Endothelial cell of umbilical vein (primary cell): Measurements from ENCODE around the gene POLR1D. TPM values are rescaled to one million over a fixed set of nuclear protein-coding genes. Genes with fewer than 3 reads are reported as not detected.
A peak's percentile ranks its signal among the peaks of the same experiment; 100 is the strongest.

Experiments
- BruUV-seq: library from RNA; stranded (reverse); fragments of 400-500 nt; replicated peaks from 2 replicates; lab custom pipeline; 2021; lab: Mats Ljungman, UMichigan
- CTCF ChIA-PET: fragments of 300-600, 350-600 bp; sonication (Branson Sonifier 250); formaldehyde crosslinking; loops from one replicate; lab custom pipeline; 2021; ENCODE audit warnings: antibody characterized with exemption, inconsistent platforms; lab: Charles Lee
- POLR2A ChIA-PET: fragments of 300-600, 350-600 bp; sonication (Branson Sonifier 250); formaldehyde crosslinking; loops from one replicate; lab custom pipeline; 2021; ENCODE audit warnings: antibody characterized with exemption, inconsistent platforms; lab: Charles Lee
- DNase-seq: peaks from one replicate; pipeline ENCODE4 v3.0.0-alpha.2; 2011; ENCODE audit warnings: low read depth, low spot score
- FAIRE-seq: peaks from 2 replicates; lab custom pipeline; 2011; peaks lifted over from hg19 to GRCh38; lab: Jason Lieb, UNC
- H2AFZ ChIP-seq: 2 replicates; pipeline ENCODE4 v1.6.0; 2012; ENCODE audit warnings: low read depth, low read length, control low read depth, inconsistent platforms
- H3K27ac ChIP-seq: 2 replicates; pipeline ENCODE4 v1.5.1; 2011; ENCODE audit warnings: low read depth, mild to moderate bottlenecking, control low read depth, low read length, moderate library complexity; ENCODE audit not compliant: insufficient read depth
- H3K27me3 ChIP-seq, 2 experiments: 2 replicates each; pipeline versions ENCODE4 v1.6.0 to v1.6.1; 2011; ENCODE audit warnings: low read length in 2 of 2, mixed read lengths in 1 of 2; ENCODE audit not compliant: control insufficient read depth in 2 of 2, insufficient read depth in 2 of 2
- H3K36me3 ChIP-seq, 2 experiments: 2 replicates in 1 of 2; 3 replicates in 1 of 2; pipeline ENCODE4 v1.5.1; 2011; ENCODE audit warnings: low read length in 2 of 2, mild to moderate bottlenecking in 1 of 2, moderate library complexity in 1 of 2; ENCODE audit not compliant: control insufficient read depth in 2 of 2, insufficient read depth in 2 of 2; ENCODE audit errors: extremely low read depth in 1 of 2
- H3K4me1 ChIP-seq: 3 replicates; pipeline ENCODE4 v1.5.1; 2011; ENCODE audit warnings: mild to moderate bottlenecking, low read length; ENCODE audit not compliant: control insufficient read depth, insufficient read depth; ENCODE audit errors: extremely low read depth
- H3K4me2 ChIP-seq: 2 replicates; pipeline ENCODE4 v1.6.1; 2011; ENCODE audit warnings: low read length, control low read depth, mixed read lengths; ENCODE audit not compliant: insufficient read depth
- H3K4me3 ChIP-seq, 3 experiments: fragments of 200-600 bp in 1 of 3; sonication (generic), shearing (Covaris generic) in 1 of 3; replicated peaks in 1 of 3; 2 replicates each; pipeline ENCODE4 v1.5.1; 2011 to 2016; ENCODE audit warnings: control low read depth in 3 of 3, low read length in 3 of 3, mild to moderate bottlenecking in 2 of 3, inconsistent platforms in 1 of 3, low read depth in 1 of 3, moderate library complexity in 1 of 3; ENCODE audit not compliant: insufficient read depth in 1 of 3
- H3K79me2 ChIP-seq: 2 replicates; pipeline ENCODE4 v1.6.0; 2012; ENCODE audit warnings: low read length, inconsistent platforms; ENCODE audit not compliant: control insufficient read depth, insufficient read depth
- H3K9ac ChIP-seq: replicated peaks from 2 replicates; pipeline ENCODE3; 2011; ENCODE audit warnings: low read length, control low read depth; ENCODE audit not compliant: insufficient read depth; ENCODE audit errors: extremely low read depth
- H3K9me1 ChIP-seq: replicated peaks from 3 replicates; pipeline ENCODE4 v1.6.0; 2011; ENCODE audit warnings: mild to moderate bottlenecking, low read length; ENCODE audit not compliant: control insufficient read depth, insufficient read depth; ENCODE audit errors: extremely low read depth
- H3K9me3 ChIP-seq: replicated peaks from 2 replicates; pipeline ENCODE4 v1.5.1; 2012; ENCODE audit warnings: low read length, inconsistent platforms; ENCODE audit not compliant: control insufficient read depth, insufficient read depth
- H4K20me1 ChIP-seq: replicated peaks from 2 replicates; pipeline ENCODE3; 2011; ENCODE audit warnings: mild to moderate bottlenecking, low read length; ENCODE audit not compliant: control insufficient read depth, insufficient read depth; ENCODE audit errors: extremely low read depth
- FOS ChIP-seq: IDR thresholded peaks from 2 replicates; pipeline ENCODE4 v1.6.1; 2011; ENCODE audit warnings: mild to moderate bottlenecking, low read length, moderate library complexity, borderline replicate concordance; ENCODE audit not compliant: insufficient read depth
- GATA2 ChIP-seq: IDR thresholded peaks from 2 replicates; pipeline ENCODE4 v1.7.0; 2011; ENCODE audit warnings: low read depth, mild to moderate bottlenecking, moderate library complexity, mixed read lengths, low read length; ENCODE audit not compliant: insufficient read length, insufficient read depth
- JUN ChIP-seq: IDR thresholded peaks from 2 replicates; pipeline ENCODE4 v1.6.1; 2011; ENCODE audit warnings: borderline replicate concordance, low read depth; ENCODE audit not compliant: insufficient read length, insufficient read depth
- MAX ChIP-seq: IDR thresholded peaks from 2 replicates; pipeline ENCODE4 v1.6.1; 2011; ENCODE audit not compliant: insufficient read depth, insufficient read length
- POLR2A ChIP-seq: IDR thresholded peaks from 2 replicates; pipeline ENCODE4 v1.6.1; 2012; ENCODE audit warnings: low read depth, mild to moderate bottlenecking, control low read depth, low read length
- dilution Hi-C: fragments of 300-500 bp; cut with MboI; formaldehyde crosslinking; loops from one replicate; pipeline ENCODE4 v1.15.0; 2019; ENCODE audit warnings: low sequenced_read_pairs; ENCODE audit not compliant: extremely low pct_ligation_motif_present
- intact Hi-C: fragments of 100-400 bp; cut with micrococcal nuclease; formaldehyde crosslinking; loops from one replicate; pipeline ENCODE4 v1.10.0; 2022
- polyA plus RNA-seq, 4 experiments: library from polyadenylated mRNA; depleted of rRNA in 3 of 4; stranded (reverse) in 3 of 4; unstranded in 1 of 4; fragments of >200 nt; gene quantifications; 2 replicates each; pipeline versions ENCODE4 v1.2.1 to v1.2.3, GENCODE V29; 2011 to 2012; ENCODE audit warnings: missing spikeins in 1 of 4
- total RNA-seq: library from RNA; stranded (reverse); gene quantifications from 2 replicates; pipeline ENCODE4 v1.2.3, GENCODE V29; 2021
- TF ChIP-seq, protein P1 (sequence below), 2 donors: IDR thresholded peaks; 1 replicate in 1 of 2; 2 replicates in 1 of 2; pipeline ENCODE4 v1.5.1; 2011; ENCODE audit warnings: low read length in 2 of 2, mild to moderate bottlenecking in 2 of 2, moderate library complexity in 2 of 2, control low read depth in 1 of 2, inconsistent platforms in 1 of 2, low read depth in 1 of 2; ENCODE audit not compliant: insufficient read depth in 1 of 2; ENCODE audit errors: extremely low read depth in 1 of 2

The POLR1D gene
- total and polyA plus RNA-seq, 2 donors (not counting 3 experiments of a cell fraction or from before 2014, with no cell fraction given): 90.7 to 111 TPM

GRCh38 chr13:27620377-27621115, 1.1 kb upstream of the POLR1D start, which contains the start of gene LNX2:
LNX2 (minus strand) TSS chr13:27620529; CDS start chr13:27581703, 38,826 bp downstream.
- ChIA-PET POLR2A (interaction anchor here (1.0 to 1.3 kb wide), 3 partner anchors 18 to 170 kb away, joined by 3 read pairs; partner anchors contain the start of gene MTIF3), CTCF (interaction anchor here (0.9 to 6.3 kb wide), 14 partner anchors 8 to 209 kb away, joined by 3 to 45 read pairs (median 6); no protein-coding TSS in a partner anchor)
- peak; percentile 16 for TF ChIP-seq FOS
- TF ChIP-seq, protein P1, sequence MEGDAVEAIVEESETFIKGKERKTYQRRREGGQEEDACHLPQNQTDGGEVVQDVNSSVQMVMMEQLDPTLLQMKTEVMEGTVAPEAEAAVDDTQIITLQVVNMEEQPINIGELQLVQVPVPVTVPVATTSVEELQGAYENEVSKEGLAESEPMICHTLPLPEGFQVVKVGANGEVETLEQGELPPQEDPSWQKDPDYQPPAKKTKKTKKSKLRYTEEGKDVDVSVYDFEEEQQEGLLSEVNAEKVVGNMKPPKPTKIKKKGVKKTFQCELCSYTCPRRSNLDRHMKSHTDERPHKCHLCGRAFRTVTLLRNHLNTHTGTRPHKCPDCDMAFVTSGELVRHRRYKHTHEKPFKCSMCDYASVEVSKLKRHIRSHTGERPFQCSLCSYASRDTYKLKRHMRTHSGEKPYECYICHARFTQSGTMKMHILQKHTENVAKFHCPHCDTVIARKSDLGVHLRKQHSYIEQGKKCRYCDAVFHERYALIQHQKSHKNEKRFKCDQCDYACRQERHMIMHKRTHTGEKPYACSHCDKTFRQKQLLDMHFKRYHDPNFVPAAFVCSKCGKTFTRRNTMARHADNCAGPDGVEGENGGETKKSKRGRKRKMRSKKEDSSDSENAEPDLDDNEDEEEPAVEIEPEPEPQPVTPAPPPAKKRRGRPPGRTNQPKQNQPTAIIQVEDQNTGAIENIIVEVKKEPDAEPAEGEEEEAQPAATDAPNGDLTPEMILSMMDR (IDR thresholded peaks at IDR 0.05; ENCODE audit: extremely low read depth in 1 of 2, insufficient read depth in 1 of 2, low read depth in 1 of 2, low read length in 2 of 2): no peak
- TF ChIP-seq POLR2A: peak; percentile 22
- intact Hi-C loops (loop anchor here (1.0 to 10.0 kb wide), 6 partner anchors 20 to 207 kb away; partner anchors contain the start of genes GSX1 and MTIF3), dilution Hi-C loops (no loop called here)
- peaks cover 17% of the 10 kb centered on the region for H3K4me1 ChIP-seq
- H4K20me1 ChIP-seq: peaks cover 7% of the 10 kb centered on the region
- no TSS peak for BruUV-seq
- FAIRE-seq (peak; percentile 86), DNase-seq (peak; percentile 97)
- H3K9me1 ChIP-seq: no peaks in the 10 kb centered on the region
- H3K27me3 ChIP-seq: no peaks in the 10 kb centered on the region
- H2AFZ ChIP-seq: peak within 1 kb of the TSS; percentile 75
- H3K4me3 ChIP-seq: peak within 1 kb of the TSS; percentile 65 to 90 (median 90)
- peak within 1 kb of the TSS; percentile 96 for H3K4me2 ChIP-seq
- H3K9me3 ChIP-seq: no peaks in the 10 kb centered on the region
- peak within 1 kb of the TSS; percentile 75 for H3K27ac ChIP-seq
- peaks cover 68% of the 10 kb centered on the region for H3K79me2 ChIP-seq
- H3K9ac ChIP-seq: peak within 1 kb of the TSS; percentile 80
- H3K36me3 ChIP-seq: peaks cover 2 to 4% of the 10 kb centered on the region in 2 experiments

DNA sequence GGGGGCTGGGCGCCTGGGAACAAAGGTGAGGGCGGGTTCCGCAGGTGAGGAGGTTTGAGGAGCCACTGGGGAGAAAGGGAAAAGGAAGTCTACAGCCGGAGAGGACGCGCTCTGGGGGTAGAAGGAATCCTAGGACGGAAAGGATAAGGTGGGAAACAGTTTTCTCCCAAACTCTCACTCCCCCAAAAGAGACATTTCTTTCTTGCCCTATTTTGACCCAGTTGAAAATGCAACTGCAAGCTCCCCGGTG, 651 bp upstream of the POLR1D start:
- H3K9me3 ChIP-seq: no peaks in the 10 kb centered on the region
- H3K36me3 ChIP-seq: peaks cover 2 to 4% of the 10 kb centered on the region in 2 experiments
- H3K79me2 ChIP-seq: peaks cover 68% of the 10 kb centered on the region
- H3K27me3 ChIP-seq: no peaks in the 10 kb centered on the region
- DNase-seq: peak; percentile 69
- H3K4me3 ChIP-seq: peak overlapping the region; percentile 65 to 85 (median 83)
- no TSS peak for BruUV-seq
- intact Hi-C loops: loop anchor here (2.0 to 10.0 kb wide), 4 partner anchors 48 to 206 kb away; partner anchors contain the start of genes GSX1 and MTIF3
- peak overlapping the region; percentile 64 for H3K27ac ChIP-seq
- TF ChIP-seq MAX (no peak), GATA2 (no peak), POLR2A (no peak), JUN (no peak)
- TF ChIP-seq, protein P1 (IDR thresholded peaks at IDR 0.05; ENCODE audit: extremely low read depth in 1 of 2, insufficient read depth in 1 of 2, low read depth in 1 of 2, low read length in 2 of 2): no peak
- no peaks in the 10 kb centered on the region for H3K9me1 ChIP-seq
- peaks cover 7% of the 10 kb centered on the region for H4K20me1 ChIP-seq
- peak overlapping the region; percentile 66 for H2AFZ ChIP-seq
- FAIRE-seq: no peak
- peak overlapping the region; percentile 80 for H3K9ac ChIP-seq
- CTCF ChIA-PET: interaction anchor here (0.9 to 6.3 kb wide), 13 partner anchors 9 to 333 kb away, joined by 3 to 45 read pairs (median 8); no protein-coding TSS in a partner anchor
- peak overlapping the region; percentile 89 for H3K4me2 ChIP-seq
- POLR2A ChIA-PET: interaction anchor here (1.2 to 1.3 kb wide), 2 partner anchors 18 to 21 kb away, joined by 3 read pairs; no protein-coding TSS in a partner anchor
- H3K4me1 ChIP-seq: peaks cover 17% of the 10 kb centered on the region
- dilution Hi-C loops: no loop called here
